HepG2 (cell line): ENCODE measurements around the gene TJP2. TPM values are rescaled to one million over a fixed set of nuclear protein-coding genes. Genes with fewer than 3 reads are reported as not detected.

Source experiments
- CEBPG ChIP-seq: IDR thresholded peaks from 2 replicates; pipeline ENCODE4 v1.6.1; 2016
- HDAC2 ChIP-seq: sonication (generic); formaldehyde crosslinking; IDR thresholded peaks from 2 replicates; pipeline ENCODE4 v1.4.0; 2020; ENCODE audit warnings: missing genetic modification reagents
- HMGXB4 ChIP-seq, 2 experiments: sonication (generic) in 1 of 2; formaldehyde crosslinking in 1 of 2; IDR thresholded peaks; 2 replicates each; pipeline versions ENCODE4 v1.4.0 to v1.6.1; 2018 to 2020; ENCODE audit warnings: missing genetic modification reagents in 2 of 2, borderline replicate concordance in 1 of 2, low read depth in 1 of 2, mild to moderate bottlenecking in 1 of 2, missing biosample characterization in 1 of 2
- KMT2A ChIP-seq: sonication (generic); formaldehyde crosslinking; IDR thresholded peaks from 2 replicates; pipeline ENCODE4 v1.4.0; 2020; ENCODE audit warnings: missing genetic modification reagents
- MZF1 ChIP-seq: sonication (generic); formaldehyde crosslinking; IDR thresholded peaks from 2 replicates; pipeline ENCODE4 v1.8.1; 2023; ENCODE audit warnings: mild to moderate bottlenecking, missing genetic modification reagents, borderline replicate concordance
- NFAT5 ChIP-seq: sonication (generic); formaldehyde crosslinking; IDR thresholded peaks from 2 replicates; pipeline ENCODE4 v1.4.0; 2020; ENCODE audit warnings: missing genetic modification reagents
- NR2F1 ChIP-seq, 2 experiments: fragments of 450-650 bp in 1 of 2; formaldehyde crosslinking in 1 of 2; IDR thresholded peaks; 2 replicates each; pipeline versions ENCODE4 v1.5.0 to v1.6.1; 2016 to 2020; ENCODE audit warnings: mild to moderate bottlenecking in 1 of 2, missing compliant biosample characterization in 1 of 2, missing genetic modification reagents in 1 of 2, moderate library complexity in 1 of 2
- TOE1 ChIP-seq: sonication (generic); formaldehyde crosslinking; IDR thresholded peaks from 2 replicates; pipeline ENCODE4 v1.4.0; 2020; ENCODE audit warnings: mild to moderate bottlenecking, missing genetic modification reagents
- UBTF ChIP-seq: sonication (generic); formaldehyde crosslinking; IDR thresholded peaks from 2 replicates; pipeline ENCODE4 v1.4.0; 2020; ENCODE audit warnings: mild to moderate bottlenecking, missing genetic modification reagents
- ZNF7 ChIP-seq: IDR thresholded peaks from 2 replicates; pipeline ENCODE4 v1.6.1; 2016; ENCODE audit warnings: missing biosample characterization, missing genetic modification reagents
- ZNF766 ChIP-seq: sonication (generic); formaldehyde crosslinking; IDR thresholded peaks from 2 replicates; pipeline ENCODE4 v1.5.0; 2020; ENCODE audit warnings: missing genetic modification reagents, borderline replicate concordance
- ZNF839 ChIP-seq: sonication (generic); formaldehyde crosslinking; IDR thresholded peaks from 2 replicates; pipeline ENCODE4 v1.4.0; 2020; ENCODE audit warnings: missing genetic modification reagents, mild to moderate bottlenecking, borderline replicate concordance
- polyA plus RNA-seq, 8 experiments: library from polyadenylated mRNA; depleted of rRNA in 3 of 8; stranded (reverse) in 7 of 8; unstranded in 1 of 8; fragments of >200 nt; fragmentation: Illumina TruSeq in 4 of 8; extraction: Trizol in 4 of 8; gene quantifications; 2 replicates each; pipeline versions ENCODE4 v1.2.1 to v1.2.3, GENCODE V29; 2011 to 2016; ENCODE audit warnings: low read depth in 4 of 8, missing spikeins in 1 of 8, mixed read lengths in 1 of 8; ENCODE audit not compliant: insufficient read depth in 1 of 8
- total RNA-seq, 5 experiments: library from RNA; depleted of rRNA; stranded (reverse); fragments of >200 nt; fragmentation: Illumina TruSeq; extraction: Trizol; gene quantifications; 2 replicates each; pipeline ENCODE4 v1.2.3, GENCODE V29; 2016; ENCODE audit warnings: low read depth in 1 of 5
- TF ChIP-seq, protein P1 (sequence below): fragments of 450-650 bp; IDR thresholded peaks from 2 replicates; pipeline ENCODE4 v1.6.1; 2016
- TF ChIP-seq, protein P2 (sequence below): sonication (generic); formaldehyde crosslinking; IDR thresholded peaks from 2 replicates; pipeline ENCODE4 v1.5.1; 2020; ENCODE audit warnings: missing genetic modification reagents, mild to moderate bottlenecking, borderline replicate concordance
- TF ChIP-seq, protein P3 (sequence below): IDR thresholded peaks from 2 replicates; pipeline ENCODE4 v1.6.1; 2016; ENCODE audit warnings: missing compliant biosample characterization, missing genetic modification reagents, borderline replicate concordance

The TJP2 gene
- total and polyA plus RNA-seq, 2 of the 13 experiments (the other 11 are each of a cell fraction or from before 2014, with no cell fraction given): 109 to 110 TPM

- no peak for TF ChIP-seq TOE1 (CRISPR knock-in tag)
- TF ChIP-seq NR2F1 (CRISPR knock-in tag; IDR thresholded peaks at IDR 0.05): no peak
- TF ChIP-seq NFAT5 (CRISPR knock-in tag): no peak
- TF ChIP-seq, protein P1, sequence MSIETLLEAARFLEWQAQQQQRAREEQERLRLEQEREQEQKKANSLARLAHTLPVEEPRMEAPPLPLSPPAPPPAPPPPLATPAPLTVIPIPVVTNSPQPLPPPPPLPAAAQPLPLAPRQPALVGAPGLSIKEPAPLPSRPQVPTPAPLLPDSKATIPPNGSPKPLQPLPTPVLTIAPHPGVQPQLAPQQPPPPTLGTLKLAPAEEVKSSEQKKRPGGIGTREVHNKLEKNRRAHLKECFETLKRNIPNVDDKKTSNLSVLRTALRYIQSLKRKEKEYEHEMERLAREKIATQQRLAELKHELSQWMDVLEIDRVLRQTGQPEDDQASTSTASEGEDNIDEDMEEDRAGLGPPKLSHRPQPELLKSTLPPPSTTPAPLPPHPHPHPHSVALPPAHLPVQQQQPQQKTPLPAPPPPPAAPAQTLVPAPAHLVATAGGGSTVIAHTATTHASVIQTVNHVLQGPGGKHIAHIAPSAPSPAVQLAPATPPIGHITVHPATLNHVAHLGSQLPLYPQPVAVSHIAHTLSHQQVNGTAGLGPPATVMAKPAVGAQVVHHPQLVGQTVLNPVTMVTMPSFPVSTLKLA: no peak
- TF ChIP-seq ZNF839 (CRISPR knock-in tag): no peak
- peak; percentile 60 for TF ChIP-seq HDAC2 (CRISPR knock-in tag)
- TF ChIP-seq UBTF (CRISPR knock-in tag): no peak
- TF ChIP-seq ZNF7 (CRISPR knock-in tag): no peak
- peak; percentile 51; the same call in 1 of the 2 replicates for TF ChIP-seq KMT2A (CRISPR knock-in tag)
- no peak for TF ChIP-seq MZF1 (CRISPR knock-in tag)
- TF ChIP-seq ZNF766 (CRISPR knock-in tag): no peak
- no peak for TF ChIP-seq HMGXB4 (CRISPR knock-in tag; IDR thresholded peaks at IDR 0.05; ENCODE audit: borderline replicate concordance in 1 of 2, low read depth in 1 of 2)
- TF ChIP-seq, protein P2, sequence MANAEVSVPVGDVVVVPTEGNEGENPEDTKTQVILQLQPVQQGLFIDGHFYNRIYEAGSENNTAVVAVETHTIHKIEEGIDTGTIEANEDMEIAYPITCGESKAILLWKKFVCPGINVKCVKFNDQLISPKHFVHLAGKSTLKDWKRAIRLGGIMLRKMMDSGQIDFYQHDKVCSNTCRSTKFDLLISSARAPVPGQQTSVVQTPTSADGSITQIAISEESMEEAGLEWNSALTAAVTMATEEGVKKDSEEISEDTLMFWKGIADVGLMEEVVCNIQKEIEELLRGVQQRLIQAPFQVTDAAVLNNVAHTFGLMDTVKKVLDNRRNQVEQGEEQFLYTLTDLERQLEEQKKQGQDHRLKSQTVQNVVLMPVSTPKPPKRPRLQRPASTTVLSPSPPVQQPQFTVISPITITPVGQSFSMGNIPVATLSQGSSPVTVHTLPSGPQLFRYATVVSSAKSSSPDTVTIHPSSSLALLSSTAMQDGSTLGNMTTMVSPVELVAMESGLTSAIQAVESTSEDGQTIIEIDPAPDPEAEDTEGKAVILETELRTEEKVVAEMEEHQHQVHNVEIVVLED (CRISPR knock-in tag): no peak
- TF ChIP-seq CEBPG (CRISPR knock-in tag): peak; percentile 87
- TF ChIP-seq, protein P3, sequence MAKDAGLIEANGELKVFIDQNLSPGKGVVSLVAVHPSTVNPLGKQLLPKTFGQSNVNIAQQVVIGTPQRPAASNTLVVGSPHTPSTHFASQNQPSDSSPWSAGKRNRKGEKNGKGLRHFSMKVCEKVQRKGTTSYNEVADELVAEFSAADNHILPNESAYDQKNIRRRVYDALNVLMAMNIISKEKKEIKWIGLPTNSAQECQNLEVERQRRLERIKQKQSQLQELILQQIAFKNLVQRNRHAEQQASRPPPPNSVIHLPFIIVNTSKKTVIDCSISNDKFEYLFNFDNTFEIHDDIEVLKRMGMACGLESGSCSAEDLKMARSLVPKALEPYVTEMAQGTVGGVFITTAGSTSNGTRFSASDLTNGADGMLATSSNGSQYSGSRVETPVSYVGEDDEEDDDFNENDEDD (CRISPR knock-in tag): peak; percentile 27; the same call in 1 of the 2 replicates
Observed at GRCh38 chr9:69131682-69132081, 42.4 kb upstream of the TJP2 start (continued).
